Measurements from ENCODE around the gene ZNF384. TPM values are rescaled to one million over a fixed set of nuclear protein-coding genes. Genes with fewer than 3 reads are reported as not detected.

The ZNF384 gene
- polyA plus RNA-seq, 1 donor (not counting 4 experiments of a cell fraction or from before 2014, with no cell fraction given): 29.0 TPM

DNA sequence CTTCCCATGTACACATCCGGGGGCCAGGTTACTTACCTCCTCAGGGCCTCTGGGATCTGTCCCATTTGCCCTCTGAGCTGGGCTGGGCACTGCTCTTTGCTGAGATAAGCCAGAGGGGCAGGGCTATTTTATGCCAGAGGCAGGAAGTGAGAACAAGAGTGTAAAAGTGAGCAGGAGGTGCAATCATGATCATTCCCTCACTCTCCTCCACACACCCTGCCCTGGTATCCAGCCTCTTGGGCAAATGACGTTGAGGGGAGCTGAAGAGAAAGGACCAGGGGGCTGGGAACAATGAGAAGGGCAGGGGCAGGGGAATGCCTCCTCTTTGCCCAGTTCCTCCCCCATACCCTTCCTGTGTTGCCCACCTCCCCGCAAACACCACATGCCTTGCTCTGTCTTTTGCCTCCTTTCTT lies 57.6 kb downstream of the ZNF384 start:
- dilution Hi-C loops (cut with MboI; ENCODE audit: extremely low pct_ligation_motif_present, low sequenced_read_pairs): no loop called here
- H3K9ac ChIP-seq (ENCODE audit: control insufficient read depth, extremely low read depth, insufficient read depth, low read length): peak overlapping the region; percentile 4
- no peaks in the 10 kb centered on the region for H3K9me1 ChIP-seq (ENCODE audit: control insufficient read depth, extremely low read depth, insufficient read depth, low read length)
- peaks cover 0 to 4% of the 10 kb centered on the region in 2 experiments for H3K36me3 ChIP-seq (ENCODE audit: control insufficient read depth in 2 of 2, extremely low read depth in 1 of 2, insufficient read depth in 2 of 2, low read length in 2 of 2)
- peaks cover 18% of the 10 kb centered on the region for H3K79me2 ChIP-seq (ENCODE audit: control insufficient read depth, insufficient read depth, low read length)
- FAIRE-seq: no peak
- H3K4me3 ChIP-seq (ENCODE audit: control insufficient read depth in 2 of 3, extremely low read depth in 1 of 3, insufficient read depth in 2 of 3, low read depth in 1 of 3, low read length in 3 of 3): no peak overlapping the region
- no peaks in the 10 kb centered on the region for H3K9me3 ChIP-seq (ENCODE audit: control insufficient read depth, low read depth, low read length)
- peaks cover 39% of the 10 kb centered on the region for H3K4me1 ChIP-seq (ENCODE audit: control insufficient read depth, extremely low read depth, insufficient read depth, low read length)
- no peak overlapping the region for H3K27ac ChIP-seq (ENCODE audit: control insufficient read depth, insufficient read depth, low read length)
- no peak for DNase-seq (ENCODE audit: low read depth, low spot score)
- no peaks in the 10 kb centered on the region for H3K27me3 ChIP-seq (ENCODE audit: control insufficient read depth, extremely low read depth, insufficient read depth, low read length)
- peak overlapping the region; percentile 37 for H3K4me2 ChIP-seq (ENCODE audit: control insufficient read depth, extremely low read depth, insufficient read depth, low read depth, low read length)
- no peaks in the 10 kb centered on the region for H4K20me1 ChIP-seq (ENCODE audit: control insufficient read depth, extremely low read depth, insufficient read depth, low read length)
- H2AFZ ChIP-seq (ENCODE audit: control insufficient read depth, low read length): no peak overlapping the region
- TF ChIP-seq EZH2 (IDR thresholded peaks at IDR 0.05; ENCODE audit: low read length) (no peak), CTCF (optimal IDR thresholded peaks at IDR 0.05 in 1 of 3, IDR thresholded peaks at IDR 0.05 in 1 of 3, conservative IDR thresholded peaks at IDR 0.05 in 1 of 3; ENCODE audit: extremely low read depth in 1 of 3, insufficient read depth in 2 of 3, low read length in 3 of 3) (no peak)

GRCh38 chr12:6630736-6631135 lies 58.4 kb downstream of the ZNF384 start:
- Histone ChIP-seq H2AFZ (ENCODE audit: control insufficient read depth, low read length) (no peak overlapping the region), H3K79me2 (ENCODE audit: control insufficient read depth, insufficient read depth, low read length) (peaks cover 19% of the 10 kb centered on the region), H3K4me2 (ENCODE audit: control insufficient read depth, extremely low read depth, insufficient read depth, low read depth, low read length) (no peak overlapping the region), H3K4me1 (ENCODE audit: control insufficient read depth, extremely low read depth, insufficient read depth, low read length) (peaks cover 32% of the 10 kb centered on the region), H3K9me1 (ENCODE audit: control insufficient read depth, extremely low read depth, insufficient read depth, low read length) (no peaks in the 10 kb centered on the region), H3K27ac (ENCODE audit: control insufficient read depth, insufficient read depth, low read length) (no peak overlapping the region), H3K9me3 (ENCODE audit: control insufficient read depth, low read depth, low read length) (no peaks in the 10 kb centered on the region), H3K9ac (ENCODE audit: control insufficient read depth, extremely low read depth, insufficient read depth, low read length) (no peak overlapping the region), H3K27me3 (ENCODE audit: control insufficient read depth, extremely low read depth, insufficient read depth, low read length) (no peaks in the 10 kb centered on the region), H4K20me1 (ENCODE audit: control insufficient read depth, extremely low read depth, insufficient read depth, low read length) (no peaks in the 10 kb centered on the region), H3K36me3 (ENCODE audit: control insufficient read depth in 2 of 2, extremely low read depth in 1 of 2, insufficient read depth in 2 of 2, low read length in 2 of 2) (peaks cover 0 to 4% of the 10 kb centered on the region in 2 experiments), H3K4me3 (ENCODE audit: control insufficient read depth in 2 of 3, extremely low read depth in 1 of 3, insufficient read depth in 2 of 3, low read depth in 1 of 3, low read length in 3 of 3) (no peak overlapping the region)
- no peak for FAIRE-seq
- dilution Hi-C loops (cut with MboI; ENCODE audit: extremely low pct_ligation_motif_present, low sequenced_read_pairs): no loop called here
- TF ChIP-seq EZH2 (IDR thresholded peaks at IDR 0.05; ENCODE audit: low read length): no peak
- TF ChIP-seq CTCF (optimal IDR thresholded peaks at IDR 0.05 in 1 of 3, IDR thresholded peaks at IDR 0.05 in 1 of 3, conservative IDR thresholded peaks at IDR 0.05 in 1 of 3; ENCODE audit: extremely low read depth in 1 of 3, insufficient read depth in 2 of 3, low read length in 3 of 3): no peak
- no peak for DNase-seq (ENCODE audit: low read depth, low spot score)
